BE2C (cell line): ENCODE data around the gene FAM124A.

Experiments
- DNase-seq: peaks from one replicate; pipeline ENCODE4 v3.0.0-alpha.2; 2020
- H3K27me3 ChIP-seq: fragments of 250-450 bp; sonication (Bioruptor Pico); 2 replicates; pipeline ENCODE4 v1.5.1; 2020; ENCODE audit warnings: mild to moderate bottlenecking
- H3K36me3 ChIP-seq: fragments of 250-450 bp; sonication (Bioruptor Pico); 2 replicates; pipeline ENCODE4 v1.5.1; 2020; ENCODE audit warnings: mild to moderate bottlenecking
- H3K4me1 ChIP-seq: fragments of 250-450 bp; sonication (Bioruptor Pico); 2 replicates; pipeline ENCODE4 v1.5.1; 2020
- H3K4me3 ChIP-seq: 2 replicates; pipeline ENCODE4 v1.5.1; 2011; ENCODE audit warnings: low read depth, low read length
- H3K9me3 ChIP-seq: fragments of 250-450 bp; sonication (Bioruptor Pico); 2 replicates; pipeline ENCODE4 v1.5.1; 2020
- TF ChIP-seq, protein P1 (sequence below): IDR thresholded peaks from 2 replicates; pipeline ENCODE4 v1.5.1; 2012; ENCODE audit warnings: mild to moderate bottlenecking, low read depth, low read length

FAM124A gene

DNA sequence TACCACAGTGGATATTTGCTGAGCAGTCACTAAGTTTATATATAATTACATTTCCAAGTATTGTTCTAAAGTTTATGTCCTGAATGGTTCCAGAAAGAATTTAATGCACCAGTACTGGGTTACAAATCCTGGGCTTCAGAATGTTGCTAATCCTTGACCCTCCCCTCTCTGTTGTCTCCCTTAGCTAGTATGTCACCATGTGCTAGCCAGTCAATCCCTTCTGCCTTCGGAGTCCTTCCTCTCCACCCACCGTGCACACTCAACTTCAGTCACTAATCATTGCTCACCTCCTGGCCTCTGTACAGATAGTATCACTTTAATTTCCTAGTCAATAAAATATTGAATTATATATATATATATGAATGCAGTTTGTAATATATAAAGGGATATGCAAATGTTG, 7.5 kb downstream of the FAM124A start:
- TF ChIP-seq, protein P1, sequence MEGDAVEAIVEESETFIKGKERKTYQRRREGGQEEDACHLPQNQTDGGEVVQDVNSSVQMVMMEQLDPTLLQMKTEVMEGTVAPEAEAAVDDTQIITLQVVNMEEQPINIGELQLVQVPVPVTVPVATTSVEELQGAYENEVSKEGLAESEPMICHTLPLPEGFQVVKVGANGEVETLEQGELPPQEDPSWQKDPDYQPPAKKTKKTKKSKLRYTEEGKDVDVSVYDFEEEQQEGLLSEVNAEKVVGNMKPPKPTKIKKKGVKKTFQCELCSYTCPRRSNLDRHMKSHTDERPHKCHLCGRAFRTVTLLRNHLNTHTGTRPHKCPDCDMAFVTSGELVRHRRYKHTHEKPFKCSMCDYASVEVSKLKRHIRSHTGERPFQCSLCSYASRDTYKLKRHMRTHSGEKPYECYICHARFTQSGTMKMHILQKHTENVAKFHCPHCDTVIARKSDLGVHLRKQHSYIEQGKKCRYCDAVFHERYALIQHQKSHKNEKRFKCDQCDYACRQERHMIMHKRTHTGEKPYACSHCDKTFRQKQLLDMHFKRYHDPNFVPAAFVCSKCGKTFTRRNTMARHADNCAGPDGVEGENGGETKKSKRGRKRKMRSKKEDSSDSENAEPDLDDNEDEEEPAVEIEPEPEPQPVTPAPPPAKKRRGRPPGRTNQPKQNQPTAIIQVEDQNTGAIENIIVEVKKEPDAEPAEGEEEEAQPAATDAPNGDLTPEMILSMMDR: no peak
- Histone ChIP-seq H3K36me3 (0 out of 2 replicates have a peak, but pooled peaks cover 3% of the 10 kb centered on the region), H3K9me3 (no peaks in the 10 kb centered on the region), H3K27me3 (no peaks in the 10 kb centered on the region), H3K4me1 (peaks cover 33% of the 10 kb centered on the region), H3K4me3 (no peak overlapping the region)
- no peak for DNase-seq

DNA sequence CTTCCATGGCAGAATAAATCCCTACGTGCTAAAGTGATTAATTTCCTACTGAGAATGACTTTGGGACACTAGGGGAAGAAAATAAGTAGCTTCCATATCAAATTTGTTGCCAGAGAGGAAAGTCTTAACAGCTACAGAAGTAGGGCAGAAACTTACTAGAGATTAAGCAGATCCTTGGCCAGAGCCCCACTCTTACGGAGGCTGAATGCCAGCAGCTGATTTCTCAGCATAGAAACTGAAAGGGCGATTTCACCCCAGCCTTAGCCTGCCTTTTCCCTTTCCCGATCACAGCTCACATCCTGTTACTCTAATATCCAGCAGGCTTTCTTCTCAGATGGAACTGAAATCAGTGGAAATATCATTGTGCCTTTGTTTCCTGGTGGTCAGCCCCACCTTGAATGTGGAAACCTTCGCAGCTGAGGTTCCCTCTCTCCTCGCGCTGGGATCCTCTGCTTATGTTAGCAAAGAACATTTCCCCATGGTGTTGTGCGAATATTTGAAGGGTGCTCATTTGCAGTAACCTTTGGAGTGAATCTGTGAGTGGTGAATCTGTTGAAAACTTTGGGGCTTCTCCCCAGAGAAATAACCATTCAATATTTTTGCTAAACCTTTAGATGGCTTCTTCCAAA, 8.4 kb downstream of the FAM124A start:
- peaks cover 35% of the 10 kb centered on the region for H3K4me1 ChIP-seq
- peak overlapping the region; percentile 23 for H3K4me3 ChIP-seq
- TF ChIP-seq, protein P1: no peak
- no peak for DNase-seq
- 0 out of 2 replicates have a peak, but pooled peaks cover 3% of the 10 kb centered on the region for H3K36me3 ChIP-seq
- H3K27me3 ChIP-seq: no peaks in the 10 kb centered on the region
- no peaks in the 10 kb centered on the region for H3K9me3 ChIP-seq

DNA sequence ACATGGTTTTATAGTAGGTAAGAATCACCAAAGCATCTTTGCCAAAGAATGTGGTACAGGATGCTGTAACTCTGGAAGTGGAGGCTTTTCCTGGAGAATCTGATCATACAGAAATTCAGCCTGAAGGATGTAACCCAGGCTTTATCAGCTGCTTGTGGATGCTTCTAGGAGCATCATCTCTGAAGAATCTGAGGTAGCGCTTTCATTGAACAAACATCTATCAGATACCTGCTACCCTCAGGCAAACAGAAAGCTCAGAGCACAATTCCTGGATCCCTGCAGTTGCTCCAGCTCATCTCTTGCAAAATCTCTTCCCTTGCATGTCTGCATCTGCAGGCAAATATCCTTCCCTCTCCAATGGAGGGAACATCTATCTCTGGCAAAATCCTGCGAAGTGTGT, 9.3 kb downstream of the FAM124A start:
- peak overlapping the region; percentile 8; the same call in 1 of the 2 replicates for H3K4me3 ChIP-seq
- H3K9me3 ChIP-seq: no peaks in the 10 kb centered on the region
- no peak for DNase-seq
- H3K27me3 ChIP-seq: no peaks in the 10 kb centered on the region
- peaks cover 44% of the 10 kb centered on the region for H3K4me1 ChIP-seq
- TF ChIP-seq, protein P1: no peak; the same call in 1 of the 2 replicates
- 0 out of 2 replicates have a peak, but pooled peaks cover 3% of the 10 kb centered on the region for H3K36me3 ChIP-seq

DNA sequence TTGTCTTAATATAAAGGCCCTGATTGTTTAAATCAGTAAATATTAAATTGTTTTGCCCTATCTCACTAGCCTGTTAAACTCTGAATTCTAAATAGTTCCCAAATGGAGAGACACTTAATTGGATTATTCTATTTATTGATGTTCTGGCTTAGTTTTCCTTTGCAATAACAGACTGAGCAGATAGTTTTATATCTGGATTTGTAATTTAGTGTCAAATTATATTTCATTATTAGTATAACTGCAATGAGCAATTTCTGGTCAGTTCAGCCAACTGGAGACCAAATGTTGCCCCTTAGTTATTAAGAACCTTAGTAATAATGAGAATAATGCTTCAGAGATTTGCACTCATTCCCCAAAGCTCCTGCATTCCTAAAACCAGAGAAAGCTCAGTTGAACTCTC, 10.1 kb downstream of the FAM124A start:
- no peak overlapping the region for H3K4me3 ChIP-seq
- H3K4me1 ChIP-seq: peaks cover 42% of the 10 kb centered on the region
- DNase-seq: no peak
- H3K9me3 ChIP-seq: no peaks in the 10 kb centered on the region
- no peaks in the 10 kb centered on the region for H3K27me3 ChIP-seq
- TF ChIP-seq, protein P1: no peak
- 0 out of 2 replicates have a peak, but pooled peaks cover 3% of the 10 kb centered on the region for H3K36me3 ChIP-seq

DNA sequence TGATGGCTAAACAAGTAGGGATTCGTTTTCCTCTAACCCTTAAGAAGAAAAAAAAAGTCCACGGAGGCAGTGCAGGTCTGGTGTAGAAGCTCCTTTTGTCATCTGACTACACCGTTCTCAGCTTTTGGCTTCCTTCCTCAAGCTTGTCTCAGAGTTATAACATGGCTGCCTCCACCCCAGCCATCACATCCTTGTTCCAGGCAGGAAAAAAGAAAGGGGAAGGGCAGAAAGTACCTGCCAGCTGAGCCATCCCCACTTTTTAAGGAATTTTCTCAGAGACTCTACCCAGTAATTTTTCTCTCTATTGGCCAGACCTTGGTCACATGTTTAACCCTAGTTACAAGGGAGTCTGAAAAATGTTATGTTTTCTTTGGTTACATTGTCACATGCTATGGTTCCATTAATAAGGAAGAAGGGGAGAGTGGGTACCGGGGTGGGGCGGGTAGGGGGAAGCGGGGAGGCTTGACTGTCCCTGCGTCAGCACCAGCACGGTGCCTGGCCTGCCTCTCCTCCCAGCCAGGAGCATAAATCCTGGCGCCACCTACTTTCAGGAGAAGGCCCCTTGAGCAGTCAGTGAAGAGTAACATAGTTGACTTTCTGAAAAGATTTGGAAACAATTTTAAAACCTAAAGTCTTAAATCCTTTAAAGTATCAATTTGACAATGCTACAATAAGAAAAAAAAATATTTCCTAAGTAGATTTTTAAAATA, 11.1 kb downstream of the FAM124A start:
- TF ChIP-seq, protein P1: no peak
- no peak overlapping the region for H3K4me3 ChIP-seq
- no peak for DNase-seq
- peaks cover 41% of the 10 kb centered on the region for H3K4me1 ChIP-seq
- 0 out of 2 replicates have a peak, but pooled peaks cover 3% of the 10 kb centered on the region for H3K36me3 ChIP-seq
- no peaks in the 10 kb centered on the region for H3K9me3 ChIP-seq
- H3K27me3 ChIP-seq: no peaks in the 10 kb centered on the region

DNA sequence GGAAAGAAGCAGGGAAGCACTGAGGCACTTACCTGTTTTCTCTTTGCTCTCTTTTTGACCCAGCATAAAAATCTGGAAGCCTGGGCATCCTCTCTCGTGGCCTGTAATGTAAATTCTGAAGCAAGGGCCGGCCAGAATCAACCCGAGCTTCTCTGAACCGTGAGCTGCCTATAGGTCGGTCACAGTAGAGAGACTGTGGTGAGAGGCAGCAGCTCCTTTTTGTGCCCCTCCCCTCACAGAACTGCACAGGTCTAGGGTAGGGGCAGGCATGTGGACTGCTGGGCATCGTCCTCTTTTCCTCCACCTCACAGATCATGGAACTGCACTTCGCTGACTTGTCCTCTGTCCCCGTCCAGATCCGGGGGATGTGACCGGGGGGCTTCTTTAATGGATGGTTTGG, 12.5 kb downstream of the FAM124A start:
- Histone ChIP-seq H3K9me3 (no peaks in the 10 kb centered on the region), H3K27me3 (no peaks in the 10 kb centered on the region), H3K4me1 (peaks cover 43% of the 10 kb centered on the region), H3K36me3 (0 out of 2 replicates have a peak, but pooled peaks cover 3% of the 10 kb centered on the region), H3K4me3 (no peak overlapping the region)
- DNase-seq: no peak
- TF ChIP-seq, protein P1: no peak
